Suprapubic skin (tissue), 4 donors: ENCODE results near the gene HOXA13. TPM values are rescaled to one million over a fixed set of nuclear protein-coding genes. Genes with fewer than 3 reads are reported as not detected.

Source experiments
- DNase-seq, 2 donors: peaks; one replicate each; pipeline ENCODE4 v3.0.0-alpha.2; 2019; ENCODE audit warnings: low spot score in 2 of 2
- H3K27ac ChIP-seq: fragments of 200-600 bp; sonication (generic); one replicate; pipeline ENCODE4 v1.5.1; 2019
- H3K27me3 ChIP-seq: fragments of 200-600 bp; sonication (generic); one replicate; pipeline ENCODE4 v1.5.1; 2019
- H3K36me3 ChIP-seq: fragments of 200-600 bp; sonication (generic); one replicate; pipeline ENCODE4 v1.5.1; 2019
- H3K4me1 ChIP-seq: fragments of 200-600 bp; sonication (generic); one replicate; pipeline ENCODE4 v1.5.1; 2019
- H3K4me3 ChIP-seq: fragments of 200-600 bp; sonication (generic); one replicate; pipeline ENCODE4 v1.5.1; 2019; ENCODE audit warnings: mild to moderate bottlenecking
- H3K9me3 ChIP-seq: fragments of 200-600 bp; sonication (generic); one replicate; pipeline ENCODE4 v1.5.1; 2019
- CTCF ChIP-seq, 2 donors: fragments of 200-600 bp in 1 of 2; fragments of 450-650 bp in 1 of 2; sonication (generic) in 1 of 2; IDR thresholded peaks; one replicate each; pipeline ENCODE4 v1.5.1; 2016 to 2019; ENCODE audit warnings: antibody characterized with exemption in 2 of 2, mild to moderate bottlenecking in 1 of 2, moderate library complexity in 1 of 2
- EP300 ChIP-seq: sonication (generic); formaldehyde crosslinking; IDR thresholded peaks from one replicate; pipeline ENCODE4 v1.6.1; 2017; ENCODE audit warnings: antibody characterized with exemption
- POLR2A ChIP-seq, 2 donors: fragments of 450-650 bp; IDR thresholded peaks; one replicate each; pipeline ENCODE4 v1.6.1; 2017; ENCODE audit warnings: antibody characterized with exemption in 2 of 2, mild to moderate bottlenecking in 2 of 2, moderate library complexity in 2 of 2
- POLR2AphosphoS5 ChIP-seq, 3 donors: sonication (generic); formaldehyde crosslinking; IDR thresholded peaks; one replicate each; pipeline ENCODE4 v1.6.1; 2017; ENCODE audit warnings: antibody characterized with exemption in 3 of 3
- WGBS: methylation state at CpG from one replicate; pipeline ENCODE4 v1.1.5; 2018; 5-methylcytosine and 5-hydroxymethylcytosine counted together
- total RNA-seq, 4 donors: library from RNA; depleted of rRNA; stranded (reverse); fragments of >200 nt; gene quantifications; one replicate each; pipeline ENCODE4 v1.1.0, GENCODE V29; 2016

The HOXA13 gene
- total RNA-seq, 4 donors from 2014 or later = 0.17 TPM; not detected in 3

DNA sequence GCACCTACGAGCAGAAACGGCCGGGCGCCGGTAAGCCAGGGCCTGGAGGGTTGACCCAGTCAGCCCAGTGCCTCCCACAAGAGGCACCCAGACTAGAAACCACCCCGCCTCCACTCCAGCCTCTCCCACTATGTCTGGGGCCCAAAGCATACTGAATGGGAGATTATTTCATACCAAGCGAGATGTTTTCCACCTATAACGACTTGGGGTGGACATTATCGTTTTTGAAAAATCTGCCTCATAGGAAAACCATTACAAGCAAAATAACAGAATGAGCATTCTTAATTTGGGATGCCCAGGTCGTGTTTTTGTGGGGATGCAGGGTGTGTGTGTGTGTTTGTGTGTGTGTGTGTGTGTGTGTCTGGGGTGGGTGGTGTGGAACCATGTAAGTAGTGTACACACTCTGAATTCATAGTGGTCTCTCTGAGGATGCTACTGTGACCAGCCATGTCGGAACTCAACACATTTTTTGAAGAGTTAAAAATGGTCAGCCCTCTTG, 53.9 kb downstream of the HOXA13 start:
- peak overlapping the region; percentile 97 for H3K27ac ChIP-seq
- TF ChIP-seq CTCF (IDR thresholded peaks at IDR 0.05) = no peak
- no peak for TF ChIP-seq POLR2AphosphoS5 (IDR thresholded peaks at IDR 0.05)
- TF ChIP-seq POLR2A (IDR thresholded peaks at IDR 0.05) = no peak
- TF ChIP-seq EP300 = no peak
- WGBS = 66% methylated on average over 7 of the region's 11 CpGs
- H3K36me3 ChIP-seq = peaks cover 16% of the 10 kb centered on the region
- peaks cover 62% of the 10 kb centered on the region for H3K4me1 ChIP-seq
- peak overlapping the region; percentile 53 for H3K4me3 ChIP-seq
- no peak for DNase-seq
- peaks cover 4% of the 10 kb centered on the region for H3K27me3 ChIP-seq
- no peaks in the 10 kb centered on the region for H3K9me3 ChIP-seq

DNA sequence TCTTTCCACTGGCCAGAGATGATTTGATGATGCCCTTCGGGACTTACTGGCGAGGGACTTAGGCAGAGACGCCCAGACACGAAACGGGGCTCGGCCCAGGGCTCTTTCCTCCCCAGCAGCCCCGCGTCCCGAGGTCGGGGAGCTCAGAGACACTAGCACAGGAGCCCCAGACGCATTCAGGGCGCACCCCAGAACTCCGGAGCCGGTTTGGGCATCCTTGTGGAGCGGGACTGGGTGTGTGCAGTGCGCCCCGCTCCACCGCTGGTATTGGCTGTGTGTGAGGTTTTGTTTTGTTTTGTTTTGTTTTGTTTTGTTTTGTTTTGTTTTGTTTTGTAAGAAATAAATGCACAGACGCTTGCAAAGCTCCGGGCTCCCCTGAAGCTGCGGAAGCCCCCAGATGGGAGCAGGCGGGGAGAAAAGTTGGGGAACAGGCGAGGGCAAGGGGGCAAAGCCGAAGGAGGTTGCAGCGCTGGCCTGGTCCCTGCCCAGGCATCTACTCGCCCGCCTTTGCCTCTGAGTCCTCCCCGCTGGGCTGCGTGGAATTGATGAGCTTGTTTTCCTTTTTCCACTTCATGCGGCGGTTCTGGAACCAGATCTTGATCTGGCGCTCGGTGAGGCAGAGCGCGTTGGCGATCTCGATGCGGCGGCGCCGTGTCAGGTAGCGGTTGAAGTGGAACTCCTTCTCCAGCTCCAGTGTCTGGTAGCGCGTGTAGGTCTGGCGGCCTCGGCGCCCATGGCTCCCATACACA, 54.6 kb downstream of the HOXA13 start:
- DNase-seq = peak; percentile 66 to 77
- H3K4me1 ChIP-seq = peaks cover 57% of the 10 kb centered on the region
- H3K27ac ChIP-seq = peak overlapping the region; percentile 97
- peak overlapping the region; percentile 53 for H3K4me3 ChIP-seq
- 62% methylated on average over 37 of the region's 47 CpGs for WGBS
- H3K36me3 ChIP-seq = peaks cover 16% of the 10 kb centered on the region
- peaks cover 4% of the 10 kb centered on the region for H3K27me3 ChIP-seq
- H3K9me3 ChIP-seq = no peaks in the 10 kb centered on the region
- TF ChIP-seq EP300 (no peak), CTCF (IDR thresholded peaks at IDR 0.05) (no peak), POLR2A (IDR thresholded peaks at IDR 0.05) (no peak), POLR2AphosphoS5 (IDR thresholded peaks at IDR 0.05) (no peak)

GRCh38 chr7:27144781-27145164, 55.1 kb downstream of the HOXA13 start:
- H3K4me3 ChIP-seq = peak overlapping the region; percentile 53
- 76% methylated on average over 27 of the region's 31 CpGs for WGBS
- H3K9me3 ChIP-seq = no peaks in the 10 kb centered on the region
- peak in 1 of 2 donors; percentile 76 for DNase-seq
- peaks cover 51% of the 10 kb centered on the region for H3K4me1 ChIP-seq
- TF ChIP-seq EP300 (no peak), POLR2A (IDR thresholded peaks at IDR 0.05) (no peak), POLR2AphosphoS5 (IDR thresholded peaks at IDR 0.05) (no peak), CTCF (IDR thresholded peaks at IDR 0.05) (no peak)
- peaks cover 4% of the 10 kb centered on the region for H3K27me3 ChIP-seq
- peaks cover 16% of the 10 kb centered on the region for H3K36me3 ChIP-seq
- peak overlapping the region; percentile 97 for H3K27ac ChIP-seq

Other genes starting within 250 kb of the HOXA13 start
- 1 to 10 TPM; 2.5 to 4.0 (median 3.1) TPM for gene HOXA1, start 104.1 kb downstream of the HOXA13 start, total RNA-seq
- 1 to 10 TPM in 2 of 4 donors, under 1 TPM in 2; 0.34 to 4.2 (median 1.9) TPM for gene HOXA2, start 97.4 kb downstream of the HOXA13 start, total RNA-seq
- gene HOXA4, start 69.3 kb downstream of the HOXA13 start, total RNA-seq = 1 to 10 TPM; 1.8 to 4.7 (median 2.5) TPM
- gene HOXA5, start 56.4 kb downstream of the HOXA13 start, total RNA-seq = 10 to 100 TPM in 3 of 4 donors, 1 to 10 TPM in 1; 4.7 to 16.3 (median 14.6) TPM
- gene HOXA6, start 52.3 kb downstream of the HOXA13 start, total RNA-seq = 1 to 10 TPM; 4.0 to 9.3 (median 6.4) TPM
- 10 to 100 TPM in 1 of 4 donors, 1 to 10 TPM in 3; 5.5 to 19.9 (median 6.2) TPM for gene HOXA3, start 47.5 kb downstream of the HOXA13 start, total RNA-seq
- gene HOXA7, start 43.4 kb downstream of the HOXA13 start, total RNA-seq = 10 to 100 TPM; 14.8 to 23.6 (median 17.5) TPM
- 10 to 100 TPM; 26.7 to 64.8 (median 48.7) TPM for gene HOXA9, start 34.6 kb downstream of the HOXA13 start, total RNA-seq
- 1 to 10 TPM; 4.7 to 8.9 (median 6.0) TPM for gene HOXA10, start 25.8 kb downstream of the HOXA13 start, total RNA-seq
- gene HOXA11, start 14.9 kb downstream of the HOXA13 start, total RNA-seq = 1 to 10 TPM in 1 of 4 donors, under 1 TPM in 2, not detected in 1; 0.34 to 1.2 (median 0.95) TPM
- gene EVX1, start 42.7 kb upstream of the HOXA13 start, total RNA-seq = not detected